Medulla oblongata (tissue), 1 donor: Measurements from ENCODE around the gene IMMP2L.
A peak's percentile ranks its signal among the peaks of the same experiment; 100 is the strongest.
"Not testable (repeated sequence)": the region's sequence is repeated elsewhere in the genome, so short reads cannot be mapped to it uniquely, and the experiment has no call there.

Experiments
- DNase-seq: peaks from one replicate; pipeline ENCODE4 v3.0.0-alpha.2; 2015; ENCODE audit errors: extremely low spot score

Gene IMMP2L

GRCh38 chr7:111561904-111562732, at the start of gene IMMP2L:
TSS of gene IMMP2L (minus strand) at chr7:111562492.
- DNase-seq: peak; percentile 90

GRCh38 chr7:111609483-111610254, 47.4 kb upstream of the IMMP2L start:
- not testable (repeated sequence) for DNase-seq

GRCh38 chr7:111607621-111608020, 45.3 kb upstream of the IMMP2L start:
- no peak for DNase-seq

GRCh38 chr7:111605246-111605645, 43.0 kb upstream of the IMMP2L start:
- no peak for DNase-seq

- no peak for DNase-seq
Observed at GRCh38 chr7:111600091-111600490, 37.8 kb upstream of the IMMP2L start.

GRCh38 chr7:111595780-111596179, 33.5 kb upstream of the IMMP2L start:
- no peak for DNase-seq

GRCh38 chr7:111594602-111595001, 32.3 kb upstream of the IMMP2L start:
- no peak for DNase-seq

- no peak for DNase-seq
Observed at GRCh38 chr7:111593343-111593742, 31.1 kb upstream of the IMMP2L start.

- no peak for DNase-seq
Observed at GRCh38 chr7:111588065-111588433, 25.8 kb upstream of the IMMP2L start.

GRCh38 chr7:111587410-111588064, 25.2 kb upstream of the IMMP2L start:
- no peak for DNase-seq

GRCh38 chr7:111586711-111587409, 24.6 kb upstream of the IMMP2L start:
- DNase-seq: no peak

GRCh38 chr7:111581784-111582488, 19.6 kb upstream of the IMMP2L start:
- not testable (repeated sequence) for DNase-seq

- not testable (repeated sequence) for DNase-seq
Observed at GRCh38 chr7:111581207-111581606, 18.9 kb upstream of the IMMP2L start.

- no peak for DNase-seq
Observed at GRCh38 chr7:111578754-111579153, 16.5 kb upstream of the IMMP2L start.

GRCh38 chr7:111571720-111572119, 9.4 kb upstream of the IMMP2L start:
- DNase-seq: no peak

- no peak for DNase-seq
Observed at GRCh38 chr7:111568870-111569462, 6.7 kb upstream of the IMMP2L start.

- DNase-seq: no peak
Observed at GRCh38 chr7:111568419-111568818, 6.1 kb upstream of the IMMP2L start.

- DNase-seq: no peak
Observed at GRCh38 chr7:111564078-111564477, 1.8 kb upstream of the IMMP2L start.

GRCh38 chr7:111561654-111561903, 713 bp downstream of the IMMP2L start:
- no peak for DNase-seq

- peak; percentile 42 for DNase-seq
Observed at GRCh38 chr7:111560773-111561653, 1.3 kb downstream of the IMMP2L start.
